ENCODE data around the gene TRIM54.
"Not testable (repeated sequence)": the region's sequence is repeated elsewhere in the genome, so short reads cannot be mapped to it uniquely, and the experiment has no call there.

TRIM54 gene

DNA sequence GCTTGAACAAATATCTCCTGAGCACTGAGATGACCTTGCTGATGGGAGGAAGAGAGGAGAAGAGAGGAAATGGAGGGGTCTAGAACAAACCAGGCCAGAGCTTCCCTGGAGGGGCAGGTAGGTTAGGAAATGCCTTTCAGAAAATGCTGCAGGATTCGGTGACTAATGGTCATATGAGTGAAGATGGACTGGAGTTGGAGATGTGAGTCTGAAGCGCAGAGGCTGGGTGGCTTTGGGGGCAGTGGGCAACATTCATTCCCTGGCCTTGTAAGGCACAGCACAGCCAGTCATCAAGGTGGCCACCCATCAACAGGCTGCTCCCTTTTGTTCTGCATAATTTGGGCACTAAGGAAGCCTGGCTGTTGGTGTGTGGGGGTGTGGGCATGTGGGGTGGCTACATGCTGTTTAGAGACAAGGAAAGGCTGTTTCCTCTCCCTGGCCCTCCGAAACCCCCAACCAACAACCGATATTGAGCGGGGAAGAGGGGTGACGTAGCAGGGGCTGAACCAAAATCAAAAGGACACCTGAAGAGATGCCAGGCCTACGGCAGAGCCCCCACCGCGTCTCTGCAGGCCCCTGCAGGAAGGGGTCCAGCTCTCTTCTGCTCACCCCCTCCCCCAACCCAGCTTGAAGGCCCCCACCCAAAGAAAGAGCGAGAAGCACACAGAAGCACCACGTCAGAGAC, 20.8 kb upstream of the TRIM54 start:
- DNase-seq, result no peak

DNA sequence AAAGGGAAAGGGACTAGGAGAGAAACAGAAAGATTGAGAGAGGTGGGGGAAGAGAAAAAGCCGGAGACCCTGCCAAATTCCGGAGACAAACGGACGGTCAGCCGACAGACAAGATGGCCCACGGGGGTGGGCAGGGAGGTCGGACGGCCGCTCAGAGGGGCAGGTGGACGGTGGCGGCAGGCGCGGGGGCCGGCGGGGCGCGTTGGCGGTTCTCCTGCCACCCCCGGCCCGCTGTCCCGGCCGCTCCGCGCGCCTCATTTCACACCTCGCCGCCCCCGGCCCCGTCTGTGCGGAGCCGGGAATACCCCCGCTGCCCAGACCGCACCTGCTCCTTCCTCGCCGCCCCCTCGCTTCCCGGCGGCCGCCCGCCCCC, 20.3 kb upstream of the TRIM54 start:
- DNase-seq, result no peak

- peak; percentile 75 to 76 for DNase-seq
These were observed 19.6 kb upstream of the TRIM54 start, which contains the start of gene SLC30A3 for GRCh38 chr2:27262379-27263286. SLC30A3 (minus strand) TSS chr2:27263047; CDS start chr2:27262906, 141 bp downstream.

DNA sequence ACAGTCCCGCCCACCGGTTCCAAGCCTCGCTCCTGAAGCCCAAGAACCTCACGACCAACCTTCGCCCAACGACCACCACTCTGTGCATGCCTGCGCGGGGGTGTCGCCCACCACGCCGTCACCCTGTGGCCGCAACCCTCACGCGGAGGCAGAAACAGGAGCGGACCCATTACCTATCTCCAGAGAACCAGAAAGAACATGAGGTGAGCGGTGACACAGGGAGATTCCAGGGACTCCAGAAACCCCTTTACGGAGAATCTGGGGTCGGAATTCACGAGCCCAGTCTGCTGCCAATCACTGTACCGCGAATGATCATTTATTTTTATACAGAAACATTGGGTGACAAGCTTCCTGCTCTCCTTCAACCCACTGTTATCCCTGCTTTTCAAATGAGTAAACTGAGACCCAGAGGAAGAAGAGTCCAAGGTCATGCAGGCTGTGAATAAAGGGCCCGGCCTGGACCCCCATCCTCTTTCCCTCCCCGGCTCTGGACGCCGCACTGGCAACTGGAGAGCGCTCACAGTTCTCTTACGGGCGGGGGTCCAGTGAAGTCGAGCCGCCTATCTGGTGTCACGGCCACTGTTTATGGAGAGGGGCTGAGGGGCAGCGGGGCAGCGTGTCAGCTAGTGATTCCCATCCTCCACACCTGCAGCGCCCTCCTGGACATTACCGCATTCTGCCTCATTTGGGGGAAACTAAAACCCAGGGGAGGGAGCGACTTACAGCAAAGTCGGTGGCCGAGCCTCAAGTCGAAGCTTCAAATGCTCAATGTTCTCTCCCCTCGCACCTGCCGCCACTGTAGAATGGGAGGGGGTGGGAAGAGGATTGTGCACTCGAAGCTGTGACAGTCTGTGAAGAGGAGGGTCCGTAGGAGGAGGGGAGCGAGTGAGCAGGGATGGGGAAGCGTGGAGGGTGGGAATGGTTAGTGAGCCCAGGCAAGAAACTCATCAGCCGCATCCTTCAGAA, 18.7 kb upstream of the TRIM54 start:
- DNase-seq, result no peak

GRCh38 chr2:27264253-27264752, 17.9 kb upstream of the TRIM54 start:
- peak in 1 of 2 donors; percentile 16 for DNase-seq

DNA sequence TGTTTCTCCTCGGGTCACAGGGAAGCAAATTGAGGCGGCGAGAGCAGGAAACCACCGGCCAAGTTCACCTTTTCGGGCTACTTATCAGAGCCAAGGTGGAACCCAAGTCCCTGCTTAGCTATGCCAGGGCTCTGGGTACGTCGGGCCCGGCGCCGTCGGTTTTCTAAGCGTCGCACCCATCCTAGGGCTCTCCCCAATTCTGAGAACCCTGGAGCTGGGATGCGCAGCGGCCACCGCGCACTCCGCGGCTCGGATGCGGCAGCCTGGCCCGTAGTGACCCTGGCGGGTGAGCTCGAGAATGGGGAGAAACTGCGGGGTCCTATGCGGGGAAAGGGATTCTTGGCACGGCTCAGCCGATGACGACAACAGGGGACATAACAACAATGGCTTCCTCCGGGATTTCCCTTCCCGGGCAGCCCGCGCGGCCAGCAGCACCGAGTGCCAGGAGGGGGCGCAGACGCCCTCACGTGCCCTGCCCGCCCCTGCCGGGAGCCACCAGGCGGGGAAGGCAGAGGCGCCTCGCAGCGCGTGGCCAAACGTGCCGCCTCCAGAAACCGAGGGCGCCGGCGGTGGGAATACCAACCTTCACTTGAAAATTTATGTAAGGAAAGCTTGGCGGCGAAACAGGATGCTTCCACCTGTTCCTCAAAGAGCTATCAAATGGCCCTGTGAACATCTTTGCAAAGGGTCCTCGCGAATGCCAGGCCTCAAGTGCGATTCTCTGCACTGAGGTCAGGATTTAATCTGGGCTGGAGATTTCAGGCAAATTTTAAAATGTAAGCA, 17.3 kb upstream of the TRIM54 start:
- DNase-seq, result peak; percentile 74 to 78

DNA sequence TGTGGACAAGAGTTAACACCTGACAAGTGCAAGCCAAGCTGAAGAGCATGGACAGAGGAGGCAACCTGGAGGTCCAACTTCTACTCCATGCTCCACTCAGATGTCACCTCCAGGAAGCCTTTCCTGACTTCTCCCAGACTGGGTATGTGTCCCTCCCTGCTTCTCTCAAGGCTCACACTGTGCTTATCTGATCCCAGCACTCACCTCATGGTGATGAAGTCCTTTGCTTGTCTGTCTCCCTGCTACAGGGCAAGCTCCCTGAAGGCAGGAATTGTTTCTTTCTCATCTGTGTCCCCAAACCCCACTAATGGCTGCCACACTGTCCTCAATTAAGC, 16.7 kb upstream of the TRIM54 start:
- no peak for DNase-seq

DNA sequence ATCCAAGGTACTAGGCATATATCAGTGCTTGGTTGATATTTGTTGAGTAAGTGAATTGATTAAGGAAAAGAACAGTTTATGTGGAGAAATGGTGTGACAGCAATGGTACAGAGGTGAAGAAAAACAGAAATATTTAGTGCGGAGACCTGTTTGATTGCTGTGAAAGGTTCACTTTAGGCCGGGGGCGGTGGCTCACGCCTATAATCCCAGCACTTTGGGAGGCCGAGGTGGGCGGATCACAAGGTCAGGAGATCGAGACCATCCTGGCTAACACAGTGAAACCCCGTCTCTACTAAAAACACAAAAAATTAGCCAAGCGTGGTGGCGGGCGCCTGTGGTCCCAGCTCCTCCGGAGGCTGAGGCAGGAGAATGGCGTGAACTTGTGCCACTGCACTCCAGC, 13.9 kb upstream of the TRIM54 start:
- DNase-seq, result not testable (repeated sequence)

DNA sequence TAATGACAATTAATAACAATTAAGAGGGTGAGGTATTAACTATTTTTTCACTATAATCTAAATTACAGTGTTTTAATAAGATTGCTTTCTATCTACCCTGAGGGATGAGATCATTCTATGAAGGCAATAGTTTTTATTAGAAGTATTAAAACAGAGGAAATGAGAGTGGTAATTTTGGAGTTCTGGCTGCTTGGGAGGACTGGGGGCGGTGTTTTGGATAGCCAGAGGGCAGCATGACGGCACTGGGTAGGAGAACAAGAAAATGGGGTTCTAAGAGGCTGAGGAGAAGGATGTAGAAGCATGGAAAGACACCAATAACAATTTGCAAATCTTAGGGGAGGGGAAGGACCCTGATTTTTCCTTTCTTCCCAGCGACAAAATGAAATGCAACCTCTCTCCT, 12.1 kb upstream of the TRIM54 start:
- DNase-seq, result no peak

GRCh38 chr2:27270670-27271069, 11.6 kb upstream of the TRIM54 start:
- no peak for DNase-seq

DNA sequence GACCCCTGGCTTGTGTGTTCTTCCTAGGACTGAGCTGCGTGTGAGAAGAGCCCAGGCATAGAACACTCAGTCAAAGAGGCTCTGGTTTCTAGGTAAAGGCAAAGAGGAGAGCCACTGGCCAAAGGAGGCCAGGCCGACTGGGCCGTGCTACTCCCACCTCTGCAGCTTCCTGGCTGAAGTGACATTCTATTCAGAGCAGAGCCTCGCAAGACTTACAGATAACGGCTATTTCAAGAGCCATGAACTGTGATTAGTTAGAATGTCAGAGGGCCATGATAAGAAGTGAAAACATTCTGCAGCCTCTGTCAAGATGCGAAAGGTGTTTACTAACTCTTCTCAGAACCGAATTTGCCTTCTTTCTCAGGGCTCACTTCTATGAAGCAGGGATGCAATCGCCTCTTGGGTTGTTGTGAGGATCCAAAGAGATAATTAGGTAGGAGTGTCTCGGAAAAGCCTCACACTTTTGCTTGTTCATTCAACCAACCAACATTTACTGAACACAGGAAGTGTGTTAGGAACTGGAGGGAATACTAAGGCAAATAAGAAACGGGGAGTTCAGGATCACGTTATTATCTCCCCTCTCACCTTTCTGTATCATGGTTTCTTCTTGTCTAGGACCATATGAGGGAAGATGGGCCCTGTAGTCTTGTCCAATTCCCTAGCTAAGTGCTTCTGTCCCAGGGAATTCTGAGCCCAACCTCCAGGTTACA, 10.4 kb upstream of the TRIM54 start:
- no peak for DNase-seq

GRCh38 chr2:27272537-27273522, 9.4 kb upstream of the TRIM54 start:
- DNase-seq, result not testable (repeated sequence)

GRCh38 chr2:27275211-27276150, 6.7 kb upstream of the TRIM54 start, which contains the start of gene DNAJC5G:
DNAJC5G (plus strand) TSS chr2:27275433; CDS start chr2:27276729, 1,296 bp downstream.
- no peak for DNase-seq

GRCh38 chr2:27278010-27278409, 4.2 kb upstream of the TRIM54 start:
- DNase-seq, result no peak

DNA sequence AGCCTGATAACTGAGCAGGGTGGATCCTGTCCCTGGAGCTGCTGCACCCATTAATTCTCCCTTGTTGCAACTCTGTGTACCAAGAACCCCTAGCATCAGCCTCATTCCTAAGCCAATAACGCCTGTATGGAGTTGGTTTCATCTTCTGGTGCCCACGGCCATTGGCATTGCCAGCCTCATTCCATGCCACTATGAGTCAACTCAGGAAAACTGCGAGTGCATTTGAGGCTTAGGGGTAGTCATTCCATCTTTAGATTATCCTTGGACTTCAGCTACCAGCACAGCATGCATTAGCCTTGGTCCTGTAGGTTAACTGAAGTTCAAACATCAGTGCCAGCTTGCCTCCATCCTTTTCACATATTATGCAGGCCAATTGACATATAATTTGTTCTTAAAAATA, 1.4 kb upstream of the TRIM54 start:
- no peak for DNase-seq

DNA sequence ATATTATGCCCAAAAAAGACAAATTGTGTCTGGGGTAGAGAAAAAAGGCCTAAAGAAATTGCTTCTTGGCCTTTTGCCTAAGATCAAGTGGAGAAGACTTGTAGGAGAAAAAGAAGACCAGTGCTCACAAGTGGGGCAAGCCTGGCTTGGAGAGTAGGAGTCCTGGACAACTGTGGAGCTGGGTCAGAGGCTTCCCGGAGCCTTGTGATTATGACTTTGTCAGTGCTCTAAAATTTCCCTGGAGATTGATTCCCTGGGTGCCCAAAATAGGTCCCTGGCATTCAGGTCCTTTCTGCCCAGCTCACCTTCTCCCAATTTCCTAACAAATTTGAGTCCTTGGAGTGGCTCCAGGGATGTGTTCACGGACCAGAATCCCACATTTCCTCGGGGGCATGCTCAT, 787 bp upstream of the TRIM54 start:
- DNase-seq, result no peak

- DNase-seq, result no peak
These were observed 663 bp downstream of the TRIM54 start for GRCh38 chr2:27282892-27283291.

DNA sequence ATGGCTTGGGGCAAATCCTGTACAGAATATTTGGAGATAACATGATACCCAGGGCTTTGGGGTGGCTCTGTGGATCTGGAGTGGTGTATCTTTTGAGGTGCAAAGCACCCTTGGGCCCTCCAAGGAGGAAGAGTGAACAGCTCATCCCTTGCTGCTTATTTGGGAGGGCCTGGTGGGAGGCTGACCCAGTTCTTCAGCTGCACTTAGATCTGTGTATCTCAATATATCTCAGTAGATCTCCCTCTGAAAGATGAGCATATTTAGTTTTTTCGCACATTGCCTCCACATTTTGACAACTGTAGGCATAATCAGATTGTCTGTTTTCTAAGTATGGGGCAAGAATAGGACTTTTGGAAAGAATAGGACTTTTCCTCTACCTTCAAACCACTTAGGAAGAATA, 2.8 kb downstream of the TRIM54 start:
- no peak for DNase-seq

- no peak for DNase-seq
These were observed 3.3 kb downstream of the TRIM54 start for GRCh38 chr2:27285481-27285880.
